GM19467 (cell line): ENCODE measurements around the gene NDUFAF8.

Source experiments
- ATAC-seq: cut with Tn5 transposase; IDR thresholded peaks from one replicate; pipeline ENCODE4 v1.9.1; 2021; ENCODE audit warnings: mild to moderate bottlenecking, moderate library complexity; ENCODE audit not compliant: unreplicated experiment

The NDUFAF8 gene

GRCh38 chr17:81267390-81268067 is 28.4 kb downstream of the NDUFAF8 start:
- no peak for ATAC-seq

- ATAC-seq: no peak
These were observed 31.2 kb downstream of the NDUFAF8 start for GRCh38 chr17:81270279-81270678.

- ATAC-seq: no peak
These were observed 32.1 kb downstream of the NDUFAF8 start for GRCh38 chr17:81271226-81271625.

GRCh38 chr17:81272616-81273015 is 33.5 kb downstream of the NDUFAF8 start:
- ATAC-seq: no peak

GRCh38 chr17:81273698-81274470 is 34.8 kb downstream of the NDUFAF8 start:
- ATAC-seq: no peak

- no peak for ATAC-seq
These were observed 35.3 kb downstream of the NDUFAF8 start for GRCh38 chr17:81274471-81274855.

GRCh38 chr17:81276781-81277180 is 37.7 kb downstream of the NDUFAF8 start:
- no peak for ATAC-seq

GRCh38 chr17:81277421-81277820 is 38.3 kb downstream of the NDUFAF8 start:
- ATAC-seq: no peak

GRCh38 chr17:81277946-81278693 is 39.0 kb downstream of the NDUFAF8 start:
- ATAC-seq: no peak

- ATAC-seq: no peak
These were observed 39.7 kb downstream of the NDUFAF8 start for GRCh38 chr17:81278831-81279230.

GRCh38 chr17:81279278-81280275 is 40.5 kb downstream of the NDUFAF8 start:
- no peak for ATAC-seq

GRCh38 chr17:81280571-81280970 is 41.5 kb downstream of the NDUFAF8 start:
- no peak for ATAC-seq

- ATAC-seq: no peak
These were observed 43.0 kb downstream of the NDUFAF8 start for GRCh38 chr17:81282141-81282540.

GRCh38 chr17:81282876-81283275 is 43.8 kb downstream of the NDUFAF8 start:
- no peak for ATAC-seq

- ATAC-seq: no peak
These were observed 46.2 kb downstream of the NDUFAF8 start for GRCh38 chr17:81285179-81285878.

GRCh38 chr17:81285894-81286293 is 46.8 kb downstream of the NDUFAF8 start:
- no peak for ATAC-seq

- no peak for ATAC-seq
These were observed 47.5 kb downstream of the NDUFAF8 start for GRCh38 chr17:81286491-81287145.

GRCh38 chr17:81287152-81287551 is 48.0 kb downstream of the NDUFAF8 start:
- no peak for ATAC-seq

GRCh38 chr17:81287741-81288430 is 48.8 kb downstream of the NDUFAF8 start:
- no peak for ATAC-seq
